Activated T-cell treated with anti-CD3 and anti-CD28 coated beads for 48 hours (primary cell): ENCODE results near the gene MOCS3.

Experiments
- DNase-seq: peaks from one replicate; pipeline ENCODE4 v3.0.0-alpha.2; 2020; ENCODE audit warnings: low read depth

The MOCS3 gene, protein sequence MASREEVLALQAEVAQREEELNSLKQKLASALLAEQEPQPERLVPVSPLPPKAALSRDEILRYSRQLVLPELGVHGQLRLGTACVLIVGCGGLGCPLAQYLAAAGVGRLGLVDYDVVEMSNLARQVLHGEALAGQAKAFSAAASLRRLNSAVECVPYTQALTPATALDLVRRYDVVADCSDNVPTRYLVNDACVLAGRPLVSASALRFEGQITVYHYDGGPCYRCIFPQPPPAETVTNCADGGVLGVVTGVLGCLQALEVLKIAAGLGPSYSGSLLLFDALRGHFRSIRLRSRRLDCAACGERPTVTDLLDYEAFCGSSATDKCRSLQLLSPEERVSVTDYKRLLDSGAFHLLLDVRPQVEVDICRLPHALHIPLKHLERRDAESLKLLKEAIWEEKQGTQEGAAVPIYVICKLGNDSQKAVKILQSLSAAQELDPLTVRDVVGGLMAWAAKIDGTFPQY

DNA sequence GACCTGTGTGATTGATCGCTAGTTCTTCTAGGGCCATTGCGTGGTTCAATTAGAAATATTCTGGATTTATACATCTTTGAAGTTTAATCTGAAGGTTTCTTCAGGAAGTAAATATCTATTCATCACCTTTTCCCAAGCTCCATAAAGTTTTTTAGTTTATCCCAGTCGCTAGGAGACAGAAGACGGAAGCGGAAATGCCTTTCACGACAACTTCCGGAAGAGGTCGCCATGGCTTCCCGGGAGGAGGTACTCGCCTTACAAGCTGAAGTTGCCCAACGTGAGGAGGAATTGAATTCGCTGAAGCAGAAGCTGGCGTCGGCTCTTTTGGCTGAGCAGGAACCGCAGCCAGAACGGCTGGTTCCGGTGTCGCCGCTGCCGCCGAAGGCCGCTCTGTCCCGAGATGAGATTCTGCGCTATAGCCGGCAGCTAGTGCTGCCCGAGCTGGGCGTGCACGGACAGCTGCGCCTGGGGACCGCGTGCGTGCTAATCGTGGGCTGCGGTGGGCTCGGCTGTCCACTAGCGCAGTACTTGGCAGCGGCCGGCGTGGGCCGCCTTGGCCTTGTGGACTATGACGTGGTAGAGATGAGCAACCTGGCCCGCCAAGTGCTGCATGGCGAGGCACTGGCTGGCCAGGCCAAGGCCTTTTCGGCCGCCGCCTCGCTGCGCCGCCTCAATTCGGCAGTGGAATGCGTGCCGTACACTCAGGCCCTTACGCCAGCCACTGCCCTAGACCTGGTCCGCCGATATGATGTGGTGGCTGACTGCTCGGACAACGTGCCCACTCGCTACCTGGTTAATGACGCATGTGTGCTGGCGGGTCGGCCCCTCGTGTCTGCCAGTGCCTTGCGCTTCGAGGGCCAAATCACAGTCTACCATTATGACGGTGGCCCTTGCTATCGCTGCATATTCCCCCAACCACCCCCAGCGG, at the start of gene MOCS3:
MOCS3 (plus strand) TSS at position 204 of the 928 bp plus-strand sequence; CDS start at position 229, 25 bp downstream.
- peak; percentile 65 for DNase-seq

DNA sequence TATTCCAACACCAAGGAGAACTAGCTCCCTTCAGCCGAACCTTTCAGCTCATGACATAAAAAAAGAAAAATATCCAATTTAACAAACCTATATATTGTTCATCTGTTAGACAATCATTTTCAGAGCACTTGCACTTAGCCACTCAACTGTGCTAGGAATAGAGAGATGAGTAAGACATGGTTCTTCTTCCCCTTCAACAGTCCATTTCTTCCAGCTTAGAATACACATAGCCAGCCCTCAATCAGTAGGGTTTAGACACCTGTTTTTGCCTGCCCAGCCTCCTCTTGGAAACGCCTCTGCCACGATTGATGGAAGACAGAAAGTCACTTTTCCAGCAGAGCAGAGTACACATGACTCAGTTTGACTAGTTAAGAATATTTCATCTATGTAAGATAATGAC, 49.2 kb upstream of the MOCS3 start:
- DNase-seq, result no peak

DNA sequence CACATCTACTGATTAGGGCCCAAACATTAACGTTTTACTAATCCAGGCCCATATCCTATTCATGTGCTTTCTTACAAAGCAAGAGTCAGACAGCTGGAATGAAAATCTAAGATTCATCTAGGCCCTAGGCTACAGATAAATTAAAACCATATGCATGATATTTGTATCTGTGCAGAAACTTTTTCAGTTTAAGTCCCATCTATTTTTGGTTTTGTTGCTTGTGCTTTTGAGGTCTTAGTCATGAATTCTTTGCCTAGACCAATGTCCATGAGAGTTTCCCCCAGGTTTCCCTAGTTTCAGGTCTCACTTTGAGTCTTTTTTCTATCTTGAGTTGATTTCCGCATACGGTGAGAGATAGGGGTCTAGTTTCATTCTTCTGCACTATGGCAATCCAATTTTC, 47.6 kb upstream of the MOCS3 start:
- DNase-seq, result no peak

DNA sequence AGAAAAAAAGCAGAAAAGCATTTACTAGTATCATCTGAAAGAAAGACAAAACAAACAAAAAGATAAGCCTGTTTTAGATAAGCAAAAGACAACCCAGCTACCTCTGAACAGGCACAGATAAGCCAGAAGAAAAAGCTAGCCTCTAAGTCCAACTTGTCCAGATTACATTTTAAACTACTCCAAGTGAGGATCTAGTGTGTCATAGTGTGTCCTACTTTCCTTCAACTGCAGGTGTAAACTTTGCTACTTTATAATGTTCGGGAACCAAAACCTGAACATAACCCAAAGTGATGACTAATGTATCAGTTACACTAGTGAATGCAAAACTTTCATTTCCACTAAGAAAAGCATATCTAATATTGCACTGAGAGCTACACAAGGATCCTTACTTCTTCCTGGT, 46.9 kb upstream of the MOCS3 start:
- DNase-seq, result no peak

DNA sequence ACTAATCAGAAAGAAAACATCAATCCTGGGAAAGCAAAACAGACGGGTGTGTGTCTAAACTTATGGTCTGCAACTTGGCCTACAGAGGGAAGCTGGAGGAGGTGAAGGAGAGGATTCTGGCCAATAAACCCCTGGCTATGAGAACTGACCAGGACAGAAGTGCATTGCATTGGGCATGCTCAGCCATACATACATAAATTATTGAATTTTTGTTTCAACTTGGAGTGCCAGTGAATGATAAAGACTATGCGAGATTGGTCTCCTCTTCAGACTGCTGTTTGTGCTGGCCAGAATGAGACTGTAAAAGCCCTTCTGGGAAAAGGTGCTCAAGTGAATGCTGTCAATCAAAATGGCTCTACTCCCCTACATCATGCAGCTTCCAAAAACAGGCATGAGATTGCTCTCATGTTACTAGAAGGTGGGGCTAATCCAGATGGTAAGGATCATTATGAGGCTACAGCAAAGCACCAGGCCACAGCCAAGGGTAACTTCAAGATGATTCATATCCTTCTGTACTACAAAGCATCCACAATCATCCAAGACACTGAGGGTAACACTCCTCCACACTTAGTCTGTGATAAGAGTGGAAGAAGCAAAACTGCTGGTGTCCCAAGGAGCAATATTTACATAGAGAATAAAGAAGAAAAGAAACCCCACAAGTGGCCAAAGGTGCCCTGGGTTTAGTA, 44.8 kb upstream of the MOCS3 start:
- no peak for DNase-seq

DNA sequence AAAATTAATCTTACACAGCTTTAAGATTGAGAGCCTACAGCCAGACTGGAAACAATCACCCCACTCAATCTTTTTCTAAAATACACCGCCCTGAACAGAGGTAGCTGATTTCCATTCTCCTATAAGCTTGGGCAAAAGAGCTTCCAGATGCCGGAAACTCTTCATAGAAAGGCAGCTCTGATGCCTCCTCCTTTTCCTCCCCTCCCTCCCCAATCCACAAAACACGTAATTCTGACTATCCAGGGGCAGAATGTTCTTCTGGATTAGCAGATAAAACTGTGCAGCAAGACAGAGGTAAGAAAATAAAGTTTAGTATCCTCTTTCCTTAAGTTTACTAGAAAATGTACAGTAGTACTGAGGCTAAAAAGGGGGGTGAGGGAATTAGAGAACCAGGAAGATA, 43.2 kb upstream of the MOCS3 start:
- no peak for DNase-seq

DNA sequence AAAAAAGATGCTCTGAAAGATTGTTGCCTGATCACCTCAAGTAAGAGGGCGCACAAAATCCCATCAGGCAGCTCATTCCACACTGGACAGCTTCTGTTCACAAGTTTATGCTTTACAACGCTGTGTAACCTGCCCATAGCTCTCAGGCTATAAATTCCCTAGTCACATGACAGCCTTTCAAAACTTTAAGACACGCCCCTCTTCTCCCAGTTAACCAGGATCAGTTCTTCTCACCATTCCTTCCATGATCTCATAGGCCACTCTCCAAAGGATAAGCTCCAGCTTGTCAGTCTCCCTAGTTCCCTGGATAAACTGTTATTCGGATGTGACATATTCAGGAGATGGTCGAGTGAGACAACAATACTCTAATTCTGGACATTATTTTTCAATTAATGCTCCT, 42.4 kb upstream of the MOCS3 start:
- no peak for DNase-seq

DNA sequence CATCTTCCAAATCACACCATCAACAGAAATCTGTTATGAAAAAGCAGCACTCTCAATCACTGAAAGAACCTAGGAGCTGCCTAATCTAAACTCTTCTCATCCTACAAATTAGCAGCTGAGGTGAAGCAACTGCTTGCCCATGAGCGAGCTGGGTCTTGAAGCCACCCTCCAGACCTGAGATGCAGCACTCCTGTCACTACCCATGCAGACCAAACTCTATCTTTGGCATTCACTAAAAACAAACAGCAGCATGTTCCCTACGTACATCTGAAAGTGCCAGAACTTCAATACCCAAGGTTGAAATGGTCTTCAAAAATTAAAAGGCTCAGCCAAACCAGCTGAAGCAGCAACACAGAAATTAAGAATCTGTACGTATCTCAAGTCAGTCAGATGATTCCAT, 41.7 kb upstream of the MOCS3 start:
- DNase-seq, result no peak

DNA sequence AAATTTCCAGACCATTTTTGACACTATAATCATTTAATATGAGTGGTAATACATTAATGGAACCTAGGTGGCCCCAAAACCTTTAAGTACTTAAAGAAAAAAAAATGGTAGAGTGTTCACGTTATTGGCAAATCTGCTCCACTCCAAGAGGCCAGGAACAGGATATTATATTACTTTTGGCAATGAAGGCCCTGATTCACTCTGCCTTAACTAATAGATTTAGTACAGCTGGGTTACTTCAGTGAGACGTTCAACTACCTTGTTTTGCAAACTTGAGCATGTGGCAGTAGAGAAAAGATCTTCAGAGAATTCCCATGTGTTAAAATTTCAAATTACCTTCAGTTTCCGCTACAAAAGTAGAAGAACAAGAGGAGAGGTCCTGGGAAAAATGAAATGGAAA, 40.2 kb upstream of the MOCS3 start:
- DNase-seq, result no peak

DNA sequence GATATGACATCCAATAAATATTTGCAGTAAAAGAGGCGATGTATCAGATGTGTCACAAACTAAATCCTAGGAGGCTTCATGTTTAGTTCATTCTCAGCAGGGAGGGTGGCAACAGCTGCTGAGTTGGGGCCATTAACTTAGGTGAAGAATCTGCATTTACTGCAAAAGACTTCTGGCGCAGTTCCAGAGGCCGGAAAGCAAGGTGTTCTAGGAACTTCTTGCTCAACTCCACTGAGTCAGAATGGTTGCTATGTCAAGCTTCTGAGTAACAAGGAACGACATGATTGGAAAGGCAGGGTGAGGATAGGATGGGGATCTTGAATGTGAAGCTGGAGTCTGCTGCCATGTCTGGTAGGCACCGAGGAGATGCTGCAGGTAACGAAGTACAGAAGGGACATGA, 39.1 kb upstream of the MOCS3 start:
- DNase-seq, result no peak

DNA sequence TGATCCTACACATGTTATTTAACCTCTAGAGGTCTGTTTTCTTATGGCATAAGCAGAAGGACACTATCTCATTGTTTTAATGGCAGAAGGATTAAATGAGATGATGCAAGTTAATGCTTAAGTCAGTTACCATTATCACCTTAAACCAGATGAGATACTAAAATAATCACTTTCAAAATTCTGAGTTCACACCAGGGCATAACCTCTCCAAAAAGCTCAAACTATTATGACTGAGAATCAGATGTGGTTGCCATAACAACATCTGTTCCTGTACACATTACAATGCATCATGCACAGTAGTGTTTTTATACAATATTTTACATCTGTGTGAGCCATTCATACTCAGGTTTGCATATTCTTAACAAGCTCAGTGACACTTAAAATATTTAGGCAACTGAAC, 37.6 kb upstream of the MOCS3 start:
- no peak for DNase-seq

DNA sequence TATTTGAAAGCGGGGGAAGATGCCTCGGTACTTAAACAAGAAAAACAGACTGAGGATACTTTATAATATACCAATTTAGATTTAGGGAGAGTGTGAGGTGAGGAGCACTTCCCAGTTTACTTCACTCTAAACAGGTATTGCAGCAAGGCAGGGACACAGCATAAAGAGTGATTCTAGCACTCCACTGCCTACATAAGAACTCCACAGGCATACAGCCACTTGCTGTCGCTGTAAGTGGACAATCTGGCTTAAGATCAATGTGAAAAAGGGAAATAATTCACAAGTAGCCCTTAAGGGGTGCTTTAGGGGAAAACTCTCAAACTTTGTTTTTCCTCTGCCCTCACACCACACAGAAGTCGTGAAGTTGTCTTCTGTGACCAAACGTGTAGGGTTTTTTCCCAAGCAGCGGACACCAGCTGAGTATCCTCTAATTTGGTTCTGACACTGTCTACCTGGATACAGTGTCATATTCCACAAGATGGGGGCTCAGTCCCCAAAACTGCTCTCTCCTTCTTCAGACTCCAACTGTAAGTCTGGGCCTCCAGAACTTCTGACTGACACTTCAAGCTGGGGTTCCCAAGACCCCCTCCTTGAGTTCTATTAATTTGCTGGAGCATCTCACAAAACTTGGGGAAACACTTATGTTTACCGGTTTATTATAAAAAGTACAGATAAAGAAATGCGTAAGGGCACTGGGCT, 36.7 kb upstream of the MOCS3 start:
- DNase-seq, result no peak

DNA sequence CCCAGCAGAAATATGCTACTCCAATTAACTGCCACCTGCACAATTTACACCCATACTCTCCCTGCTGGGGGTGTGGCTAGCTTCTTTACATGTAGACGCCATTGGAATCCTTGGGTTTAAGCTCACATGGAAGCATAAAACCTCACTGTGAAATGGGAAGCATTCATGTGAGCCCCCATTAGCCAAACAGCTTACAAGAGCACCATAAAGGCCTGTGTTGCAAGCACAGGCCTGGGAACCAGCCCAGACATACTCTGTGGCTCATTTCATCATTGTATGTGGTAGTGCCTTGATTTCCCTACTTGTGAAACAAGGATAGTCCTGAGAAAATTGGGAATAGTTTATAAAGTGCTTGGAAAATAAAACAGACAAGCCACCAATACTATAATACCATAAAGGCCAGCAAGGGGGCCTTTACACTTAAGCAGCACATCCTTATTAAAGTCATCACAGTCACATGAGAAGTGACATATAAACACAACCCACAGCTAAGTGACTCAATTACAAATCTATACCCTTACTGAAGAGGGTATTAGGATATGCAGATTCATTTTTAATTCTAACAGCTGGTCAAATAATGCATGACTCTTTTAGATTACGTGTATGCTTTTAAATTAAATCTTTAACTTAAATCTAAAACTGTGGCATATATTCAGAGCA, 34.2 kb upstream of the MOCS3 start:
- DNase-seq, result no peak

DNA sequence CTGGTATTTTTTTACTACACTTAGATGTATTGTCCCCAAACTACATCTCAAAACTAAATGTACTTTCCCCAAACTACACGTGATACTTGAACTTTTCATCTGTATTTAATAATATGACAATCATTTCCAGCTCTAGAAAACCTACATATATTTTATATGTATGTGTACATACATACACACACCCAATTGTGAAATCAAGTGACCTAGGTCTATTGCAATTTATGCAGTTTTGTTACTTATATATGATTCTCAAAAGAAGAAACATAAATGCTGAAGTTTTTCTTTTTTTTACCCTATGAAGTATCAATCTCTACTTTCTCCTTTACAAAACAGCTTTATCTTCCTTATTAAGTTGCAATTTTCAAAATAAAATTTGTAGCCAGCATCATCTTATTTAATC, 32.1 kb upstream of the MOCS3 start:
- DNase-seq, result no peak

DNA sequence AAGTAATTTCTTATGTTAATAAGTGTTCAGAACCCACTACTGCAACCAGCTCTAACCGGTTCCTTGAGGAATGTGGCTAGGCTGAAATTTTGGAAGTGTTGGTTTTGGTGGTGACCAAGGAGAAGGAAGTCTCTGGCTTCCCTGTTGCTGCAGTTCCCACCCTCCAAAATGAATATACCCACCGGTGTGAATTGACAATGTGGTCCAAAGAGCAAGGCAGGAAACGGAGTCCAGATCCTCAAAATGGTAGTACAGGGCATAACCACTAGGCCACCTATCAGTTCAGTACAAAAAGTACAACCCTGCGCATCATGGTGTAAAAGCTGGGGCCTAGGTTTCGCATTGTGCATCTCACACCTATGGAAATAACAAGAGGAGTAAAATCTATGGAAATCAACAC, 30.1 kb upstream of the MOCS3 start:
- DNase-seq, result no peak

DNA sequence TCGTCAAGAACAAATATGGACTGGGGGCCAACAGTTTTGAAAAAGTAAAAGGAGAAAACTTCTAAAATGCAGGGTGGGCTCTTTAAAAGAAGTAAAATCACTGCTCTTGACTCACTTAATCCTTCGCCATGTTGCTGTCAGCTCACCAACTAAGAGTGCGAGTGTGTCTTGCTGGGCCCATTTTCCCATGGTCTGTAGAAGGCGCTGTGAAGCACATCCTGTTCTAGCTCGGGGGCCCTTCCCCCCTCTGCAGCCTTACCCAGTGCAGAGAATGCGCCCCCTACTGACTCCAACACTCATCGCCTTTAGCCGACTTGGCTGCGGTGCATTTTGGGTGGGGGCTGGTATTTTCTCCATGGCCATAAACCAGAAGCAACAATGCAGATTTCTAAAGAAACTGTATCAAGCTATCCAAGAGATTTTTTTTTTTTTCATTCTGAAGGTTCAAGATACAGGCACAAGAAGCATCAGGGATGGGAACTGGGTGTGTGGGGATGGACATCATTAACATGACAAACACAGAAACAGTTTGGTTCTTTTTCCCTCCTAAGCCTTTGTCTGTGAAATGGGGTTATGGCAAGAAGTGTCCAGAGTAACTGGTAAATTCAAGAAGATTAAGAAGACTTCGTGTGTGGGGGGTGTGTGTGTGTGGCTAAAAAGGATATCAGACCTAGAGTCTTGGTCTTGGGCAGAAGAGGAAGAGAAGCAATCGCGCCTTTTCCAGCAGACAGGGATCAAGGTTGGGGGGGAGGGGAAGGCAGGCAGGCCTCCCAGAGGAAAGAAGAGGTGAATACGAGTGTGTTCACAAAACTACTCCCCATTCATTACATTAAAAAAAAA, 29.1 kb upstream of the MOCS3 start:
- peak; percentile 88 for DNase-seq

DNA sequence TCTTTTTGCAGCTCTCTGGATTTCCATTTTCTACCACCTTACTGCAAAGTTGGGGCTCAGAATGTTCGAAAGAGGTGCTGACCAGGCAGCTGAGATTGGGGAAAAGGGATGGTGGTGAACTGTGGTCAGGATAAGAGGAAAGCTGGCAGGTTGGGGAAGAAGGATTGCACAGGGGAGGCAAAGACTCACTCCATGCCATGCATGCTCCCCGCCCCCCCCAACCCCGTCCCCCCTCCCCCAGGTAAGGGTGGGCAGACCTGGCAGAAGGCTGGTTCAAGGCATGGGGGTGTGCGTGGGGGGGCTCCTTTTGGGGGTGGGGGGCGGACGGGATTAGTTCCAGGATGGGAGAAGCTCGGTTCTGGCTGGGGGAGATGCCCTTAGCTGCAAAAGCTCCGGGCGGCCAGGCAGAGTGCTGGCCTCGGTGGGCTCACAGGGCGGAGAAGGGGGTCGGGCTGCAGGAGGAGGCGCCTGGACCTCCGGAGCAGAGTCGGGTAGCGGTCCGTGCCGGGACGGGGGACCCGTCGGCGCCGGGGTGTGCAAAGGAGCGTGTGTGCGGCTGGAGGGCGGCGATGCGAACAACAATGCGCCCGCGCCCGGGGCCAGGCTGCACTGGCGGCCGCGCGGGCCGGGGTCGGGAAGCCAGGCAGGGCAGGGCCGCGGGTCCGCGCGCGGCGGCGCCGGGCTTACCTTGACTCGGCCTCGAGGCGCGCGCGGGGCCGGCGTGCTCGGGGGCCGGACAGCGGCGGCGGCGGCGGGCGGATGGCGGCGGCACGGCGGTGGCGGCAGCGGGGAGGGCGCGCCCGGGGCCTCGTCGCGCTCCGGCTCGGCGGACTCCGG, 28.3 kb upstream of the MOCS3 start:
- DNase-seq, result peak; percentile 24

DNA sequence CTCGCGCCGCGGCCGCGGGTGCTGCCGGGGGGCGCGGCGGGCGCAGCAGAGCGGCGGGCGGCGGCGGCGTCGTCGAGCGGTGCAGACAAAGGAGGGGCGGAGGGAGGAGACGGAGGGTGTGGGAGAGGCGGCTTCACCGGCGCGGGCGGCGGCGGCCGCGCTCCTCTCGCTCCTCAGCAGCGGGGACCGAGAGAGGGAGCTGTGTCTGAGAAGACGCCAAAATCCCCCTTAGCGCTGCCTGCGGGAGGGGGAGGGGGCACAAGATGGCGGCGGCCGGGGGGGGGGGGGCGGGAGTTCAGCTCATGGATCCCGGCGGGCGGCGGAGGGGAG, 27.7 kb upstream of the MOCS3 start:
- no peak for DNase-seq

DNA sequence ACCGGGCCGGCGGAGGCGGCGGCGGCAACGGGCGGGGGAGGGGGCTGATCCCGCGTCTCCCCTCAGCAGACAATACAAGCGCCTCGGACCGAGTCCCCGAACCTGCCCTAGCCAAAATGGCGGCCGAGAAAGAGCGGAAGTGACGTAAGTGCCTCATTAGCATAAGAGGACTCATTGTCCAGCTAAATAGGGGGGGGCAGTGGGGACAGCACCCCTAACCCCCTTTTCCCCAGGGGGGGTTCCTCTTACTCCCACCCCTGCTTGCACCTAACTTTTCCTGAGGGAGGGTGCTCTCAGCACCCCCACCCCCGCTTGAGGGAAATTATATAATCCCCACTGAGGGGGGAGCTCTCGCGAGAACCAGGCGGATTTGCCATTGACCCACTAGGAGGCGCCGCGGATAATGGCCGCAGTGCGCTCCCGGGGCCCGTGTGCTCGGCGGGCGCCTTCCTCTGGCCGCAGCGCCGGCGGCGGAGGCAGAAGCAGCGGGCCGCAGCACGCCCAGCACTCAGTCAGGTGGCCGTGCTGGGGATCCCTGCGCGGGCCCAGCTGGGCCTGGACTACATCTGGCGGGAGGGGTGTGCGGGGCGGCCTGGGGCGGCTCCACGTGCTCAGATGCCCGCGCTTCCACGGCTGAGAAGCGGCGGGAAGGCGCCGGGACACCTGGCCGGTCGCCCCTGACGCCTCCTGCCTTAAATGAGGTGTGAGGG, 27.2 kb upstream of the MOCS3 start, which contains the start of gene ADNP:
ADNP (minus strand) TSS at position 132 of the 710 bp plus-strand sequence. CDS start 27,441 bp downstream, outside the sequence.
- peak; percentile 78 for DNase-seq
